ENCODE measurements around the gene SEL1L3.

The SEL1L3 gene

GRCh38 chr4:25892796-25893195, 30.0 kb upstream of the SEL1L3 start:
- no peak for DNase-seq (ENCODE audit: low read depth, low spot score)
- Histone ChIP-seq H3K27ac (ENCODE audit: low read length) (no peak overlapping the region), H3K36me3 (ENCODE audit: control insufficient read depth, insufficient read depth, low read length) (no peaks in the 10 kb centered on the region), H3K27me3 (ENCODE audit: control insufficient read depth, insufficient read depth, low read length) (no peaks in the 10 kb centered on the region), H3K4me1 (ENCODE audit: control insufficient read depth, insufficient read depth, low read length) (peaks cover 4% of the 10 kb centered on the region; the same call in 1 of the 2 replicates), H3K9me3 (ENCODE audit: control insufficient read depth, insufficient read depth, low read length) (no peaks in the 10 kb centered on the region), H3K4me3 (ENCODE audit: low read length) (no peak overlapping the region)
- WGBS (ENCODE audit: insufficient coverage, insufficient read length), result no CpG with 5 or more reads among the region's 6 CpGs

DNA sequence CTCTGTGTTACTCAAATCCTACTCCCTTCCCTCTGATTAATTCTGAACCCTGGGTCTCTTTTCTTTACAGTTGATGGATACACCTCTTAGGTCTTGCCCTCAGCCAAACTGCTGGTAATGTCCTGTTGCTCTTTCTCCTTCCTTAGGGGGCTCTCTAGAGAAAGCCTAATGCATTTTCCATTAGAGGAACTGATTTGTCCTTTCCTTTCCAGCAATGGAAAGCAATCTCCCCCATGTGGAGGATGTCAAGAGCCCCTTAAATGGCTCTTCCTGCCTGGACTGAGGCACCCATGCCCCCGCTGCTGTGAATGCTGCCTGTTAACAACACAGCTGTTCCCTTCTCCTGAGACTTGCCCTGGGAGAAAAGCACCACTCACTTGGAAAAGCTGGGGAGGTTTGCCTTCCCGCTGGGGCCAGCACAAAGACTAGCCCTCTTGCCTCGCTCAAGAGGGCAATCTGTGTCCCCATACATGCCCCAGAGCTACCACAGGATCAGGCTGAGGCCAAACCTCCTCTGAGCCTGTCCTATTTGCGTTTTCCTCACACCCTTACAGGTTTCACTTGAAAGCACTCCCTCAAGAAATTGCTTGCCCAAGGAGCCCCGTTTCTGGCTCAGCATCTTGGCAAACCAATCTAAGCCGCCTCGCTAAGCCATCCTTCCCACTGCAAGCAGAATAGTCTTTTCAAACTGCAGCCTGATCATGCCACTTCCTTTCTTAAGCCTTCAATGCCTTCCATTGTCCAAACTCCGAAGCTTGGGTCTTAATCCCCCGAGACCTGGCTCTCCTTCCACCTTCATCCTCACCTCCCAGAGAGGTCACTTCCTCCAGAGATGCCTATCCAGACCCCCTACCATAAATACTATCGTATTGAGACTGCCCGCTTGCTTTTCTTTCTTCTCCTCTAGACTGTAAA, 28.0 kb upstream of the SEL1L3 start:
- no peak for DNase-seq (ENCODE audit: low read depth, low spot score)
- no CpG with 5 or more reads among the region's 11 CpGs for WGBS (ENCODE audit: insufficient coverage, insufficient read length)
- no peaks in the 10 kb centered on the region for H3K9me3 ChIP-seq (ENCODE audit: control insufficient read depth, insufficient read depth, low read length)
- H3K36me3 ChIP-seq (ENCODE audit: control insufficient read depth, insufficient read depth, low read length), result no peaks in the 10 kb centered on the region
- H3K4me1 ChIP-seq (ENCODE audit: control insufficient read depth, insufficient read depth, low read length), result peaks cover 4% of the 10 kb centered on the region; the same call in 1 of the 2 replicates
- no peak overlapping the region for H3K27ac ChIP-seq (ENCODE audit: low read length)
- no peaks in the 10 kb centered on the region for H3K27me3 ChIP-seq (ENCODE audit: control insufficient read depth, insufficient read depth, low read length)
- H3K4me3 ChIP-seq (ENCODE audit: low read length), result no peak overlapping the region

DNA sequence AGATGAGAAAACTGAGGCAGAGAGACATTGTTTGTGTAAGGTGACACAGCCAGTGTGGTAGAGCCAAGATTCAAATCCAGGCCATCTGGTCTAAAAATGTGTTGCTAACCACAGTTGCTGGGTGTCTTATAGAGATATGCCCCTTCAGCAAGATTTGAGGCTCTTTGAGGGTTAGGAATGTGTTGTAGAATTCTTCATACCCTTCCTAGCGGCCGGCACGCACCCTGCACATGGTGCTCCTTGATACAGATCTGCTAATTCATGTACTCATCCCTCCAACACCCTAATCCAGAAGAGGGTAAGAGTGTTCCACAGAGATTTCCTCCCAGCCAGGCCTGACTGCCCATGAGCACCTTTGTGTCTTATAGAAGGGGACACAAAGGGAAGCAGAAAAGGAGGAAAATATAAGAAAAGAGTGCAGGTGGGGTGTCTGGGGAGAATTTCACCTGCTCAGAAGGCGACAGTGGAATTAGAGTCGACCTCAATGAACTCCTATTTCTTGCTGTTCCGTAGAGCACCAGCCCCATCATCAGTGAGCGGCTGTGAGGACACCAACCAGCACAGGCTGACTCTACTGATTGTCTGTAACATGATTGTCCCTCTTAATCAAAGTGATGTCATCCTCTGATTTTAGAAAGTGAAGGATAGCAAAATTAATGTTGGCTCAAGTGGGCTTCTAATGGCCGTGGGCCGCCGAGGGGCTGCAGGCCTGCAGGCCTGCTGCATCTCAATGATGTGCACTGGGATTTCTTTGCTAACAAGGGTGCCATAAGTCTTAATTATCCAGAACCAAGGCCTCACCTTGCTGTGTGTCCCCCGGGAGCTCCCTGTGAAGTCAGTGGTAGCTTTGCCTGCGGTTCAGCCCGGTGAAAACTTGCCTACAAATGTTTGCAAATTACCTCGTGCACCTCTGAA, 27.1 kb upstream of the SEL1L3 start:
- Histone ChIP-seq H3K4me3 (ENCODE audit: low read length) (no peak overlapping the region), H3K9me3 (ENCODE audit: control insufficient read depth, insufficient read depth, low read length) (no peaks in the 10 kb centered on the region), H3K27ac (ENCODE audit: low read length) (no peak overlapping the region), H3K4me1 (ENCODE audit: control insufficient read depth, insufficient read depth, low read length) (peaks cover 4% of the 10 kb centered on the region; the same call in 1 of the 2 replicates), H3K36me3 (ENCODE audit: control insufficient read depth, insufficient read depth, low read length) (no peaks in the 10 kb centered on the region), H3K27me3 (ENCODE audit: control insufficient read depth, insufficient read depth, low read length) (no peaks in the 10 kb centered on the region)
- WGBS (ENCODE audit: insufficient coverage, insufficient read length), result no CpG with 5 or more reads among the region's 14 CpGs
- DNase-seq (ENCODE audit: low read depth, low spot score), result no peak

DNA sequence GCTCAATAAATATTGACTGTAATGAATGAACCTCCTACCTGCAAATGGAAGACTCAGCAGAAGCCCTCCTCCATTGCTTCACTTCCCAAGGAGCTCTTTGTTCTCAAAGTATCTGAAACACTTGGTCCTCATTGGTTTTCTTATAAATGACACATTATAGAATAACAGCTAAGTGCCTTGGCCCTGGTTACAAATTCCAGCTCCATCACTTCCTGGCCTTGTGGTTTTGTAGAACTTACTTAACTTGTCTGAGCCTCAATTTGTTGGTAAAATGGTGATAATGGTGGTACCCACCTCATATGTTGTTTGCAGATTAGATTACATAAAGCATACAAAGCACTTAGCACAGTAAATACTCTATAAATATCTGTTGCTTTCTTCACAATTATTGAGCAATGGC, 26.0 kb upstream of the SEL1L3 start:
- no peaks in the 10 kb centered on the region for H3K27me3 ChIP-seq (ENCODE audit: control insufficient read depth, insufficient read depth, low read length)
- peaks cover 4% of the 10 kb centered on the region; the same call in 1 of the 2 replicates for H3K4me1 ChIP-seq (ENCODE audit: control insufficient read depth, insufficient read depth, low read length)
- DNase-seq (ENCODE audit: low read depth, low spot score), result no peak
- H3K36me3 ChIP-seq (ENCODE audit: control insufficient read depth, insufficient read depth, low read length), result no peaks in the 10 kb centered on the region
- H3K27ac ChIP-seq (ENCODE audit: low read length), result no peak overlapping the region
- H3K4me3 ChIP-seq (ENCODE audit: low read length), result no peak overlapping the region
- no peaks in the 10 kb centered on the region for H3K9me3 ChIP-seq (ENCODE audit: control insufficient read depth, insufficient read depth, low read length)

DNA sequence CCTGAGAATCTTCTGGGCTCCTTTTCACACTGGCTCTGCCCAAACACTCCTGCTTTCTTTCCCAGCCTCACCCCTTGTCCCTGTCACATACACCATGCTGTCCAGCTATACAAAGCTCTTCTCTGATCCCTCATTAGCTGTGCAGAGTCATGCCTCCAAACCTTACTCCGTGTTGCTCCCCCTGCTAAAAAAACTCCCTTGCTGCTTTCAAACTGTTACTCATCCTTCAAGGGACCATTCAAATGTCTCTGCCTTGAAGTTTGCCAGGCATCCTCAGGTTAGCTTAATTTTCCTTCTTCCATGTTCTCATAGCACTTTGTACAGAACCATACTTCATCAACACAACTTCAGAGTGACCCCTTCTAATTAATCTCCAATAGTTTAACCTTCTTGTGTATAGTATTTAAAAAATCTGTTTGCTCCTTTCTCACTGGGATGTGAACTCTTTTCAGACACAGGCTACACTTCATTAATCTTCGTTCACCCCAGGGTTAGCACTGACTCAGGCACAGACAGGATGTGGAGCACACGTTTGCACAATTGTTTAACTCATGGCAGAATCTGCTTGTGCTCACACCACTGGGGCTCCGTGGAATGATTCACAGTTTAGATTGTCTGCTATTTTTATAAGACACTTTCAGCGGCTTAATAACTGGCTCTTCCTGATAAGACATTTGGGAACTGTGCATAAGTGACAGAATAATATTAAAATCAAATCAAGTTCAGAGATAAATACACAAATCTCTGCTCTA, 21.4 kb upstream of the SEL1L3 start:
- Histone ChIP-seq H3K4me1 (ENCODE audit: control insufficient read depth, insufficient read depth, low read length) (no peaks in the 10 kb centered on the region), H3K9me3 (ENCODE audit: control insufficient read depth, insufficient read depth, low read length) (no peaks in the 10 kb centered on the region), H3K27ac (ENCODE audit: low read length) (no peak overlapping the region), H3K36me3 (ENCODE audit: control insufficient read depth, insufficient read depth, low read length) (no peaks in the 10 kb centered on the region), H3K4me3 (ENCODE audit: low read length) (no peak overlapping the region), H3K27me3 (ENCODE audit: control insufficient read depth, insufficient read depth, low read length) (no peaks in the 10 kb centered on the region)
- WGBS (ENCODE audit: insufficient coverage, insufficient read length), result no CpG with 5 or more reads among the region's 5 CpGs
- no peak for DNase-seq (ENCODE audit: low read depth, low spot score)

GRCh38 chr4:25883565-25883964, 20.8 kb upstream of the SEL1L3 start:
- Histone ChIP-seq H3K27ac (ENCODE audit: low read length) (no peak overlapping the region), H3K9me3 (ENCODE audit: control insufficient read depth, insufficient read depth, low read length) (no peaks in the 10 kb centered on the region), H3K36me3 (ENCODE audit: control insufficient read depth, insufficient read depth, low read length) (no peaks in the 10 kb centered on the region), H3K27me3 (ENCODE audit: control insufficient read depth, insufficient read depth, low read length) (no peaks in the 10 kb centered on the region), H3K4me1 (ENCODE audit: control insufficient read depth, insufficient read depth, low read length) (no peaks in the 10 kb centered on the region), H3K4me3 (ENCODE audit: low read length) (no peak overlapping the region)
- no CpG with 5 or more reads among the region's 2 CpGs for WGBS (ENCODE audit: insufficient coverage, insufficient read length)
- DNase-seq (ENCODE audit: low read depth, low spot score), result no peak

DNA sequence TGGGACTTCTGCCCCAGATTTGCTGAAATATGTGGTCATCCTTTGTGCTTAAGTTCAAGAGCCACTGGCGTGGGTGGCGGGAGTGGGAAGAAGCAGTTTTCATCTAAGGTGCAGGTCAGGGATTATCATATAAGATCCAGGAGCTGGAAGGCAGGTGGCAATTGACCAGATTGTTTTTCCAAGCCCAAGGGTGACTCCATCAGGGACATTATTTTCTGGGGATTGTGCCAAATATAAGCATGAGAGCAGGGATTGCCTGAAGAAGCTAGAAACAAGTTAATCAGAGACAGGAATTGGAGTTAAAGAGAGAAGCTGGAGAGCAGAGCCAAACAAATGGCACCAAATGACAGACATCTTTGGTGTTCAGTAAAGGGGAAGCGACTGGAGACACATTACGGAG, 19.4 kb upstream of the SEL1L3 start:
- Histone ChIP-seq H3K4me1 (ENCODE audit: control insufficient read depth, insufficient read depth, low read length) (no peaks in the 10 kb centered on the region), H3K4me3 (ENCODE audit: low read length) (no peak overlapping the region)
- WGBS (ENCODE audit: insufficient coverage, insufficient read length), result no CpG with 5 or more reads among the region's 4 CpGs

DNA sequence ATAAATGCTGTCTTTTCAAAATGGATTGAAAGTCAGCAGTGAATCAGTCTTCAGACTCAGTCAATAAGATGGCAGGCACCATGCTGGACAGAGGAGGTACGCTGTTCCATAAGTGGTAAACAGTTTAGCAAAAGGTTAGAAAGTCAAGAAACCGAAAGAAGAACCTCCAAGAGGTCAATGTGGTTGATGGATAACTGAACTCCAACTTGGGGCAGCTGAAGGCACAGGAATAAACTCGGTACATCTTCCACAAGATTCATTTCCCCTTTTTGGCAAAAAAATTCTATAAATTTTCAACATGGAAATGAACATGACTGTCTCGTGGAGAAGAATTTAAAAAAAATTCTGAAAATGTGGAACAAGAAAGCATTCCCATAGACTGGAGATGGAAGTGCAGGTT, 18.4 kb upstream of the SEL1L3 start:
- no peaks in the 10 kb centered on the region for H3K4me1 ChIP-seq (ENCODE audit: control insufficient read depth, insufficient read depth, low read length)
- H3K27ac ChIP-seq (ENCODE audit: low read length), result no peak overlapping the region

More for the DNA sequence above, 19.4 kb upstream of the SEL1L3 start:
- no peak for DNase-seq (ENCODE audit: low read depth, low spot score)
- Histone ChIP-seq H3K36me3 (ENCODE audit: control insufficient read depth, insufficient read depth, low read length) (no peaks in the 10 kb centered on the region), H3K27me3 (ENCODE audit: control insufficient read depth, insufficient read depth, low read length) (no peaks in the 10 kb centered on the region), H3K9me3 (ENCODE audit: control insufficient read depth, insufficient read depth, low read length) (no peaks in the 10 kb centered on the region), H3K27ac (ENCODE audit: low read length) (no peak overlapping the region)

DNA sequence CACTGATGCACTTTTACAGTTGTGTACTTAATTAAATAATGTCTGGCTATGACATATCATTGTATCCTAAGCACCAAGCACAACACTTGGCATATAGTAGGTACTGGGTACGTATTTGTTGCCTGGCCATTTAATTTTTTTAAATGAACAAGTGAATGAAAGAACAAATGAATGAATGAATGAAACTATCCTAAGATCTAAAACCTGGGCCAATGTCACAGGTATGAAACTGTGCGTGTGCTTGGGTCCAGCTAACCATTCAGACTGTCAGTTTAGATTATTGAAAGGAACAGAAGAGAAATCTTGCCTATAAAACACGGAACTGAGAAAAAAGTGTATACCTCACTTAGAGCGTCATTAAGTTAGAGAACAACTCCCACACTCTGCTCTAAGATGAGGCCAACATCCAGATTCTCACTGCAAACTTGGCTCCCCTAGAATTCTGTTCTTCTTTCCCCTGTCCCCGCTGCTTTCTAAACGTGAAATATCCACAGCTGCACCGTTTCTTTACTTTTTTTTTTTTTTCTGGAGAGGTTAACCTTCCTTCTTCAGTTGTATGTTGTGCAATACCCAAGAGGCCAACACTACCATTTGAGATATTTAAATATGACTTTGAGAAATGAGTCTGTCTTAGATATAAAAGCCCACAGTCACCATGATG, 17.3 kb upstream of the SEL1L3 start:
- no peaks in the 10 kb centered on the region for H3K9me3 ChIP-seq (ENCODE audit: control insufficient read depth, insufficient read depth, low read length)
- no peak for DNase-seq (ENCODE audit: low read depth, low spot score)
- H3K36me3 ChIP-seq (ENCODE audit: control insufficient read depth, insufficient read depth, low read length), result no peaks in the 10 kb centered on the region
- H3K27ac ChIP-seq (ENCODE audit: low read length), result no peak overlapping the region
- no peak overlapping the region for H3K4me3 ChIP-seq (ENCODE audit: low read length)
- WGBS (ENCODE audit: insufficient coverage, insufficient read length), result no CpG with 5 or more reads among the region's 7 CpGs
- H3K27me3 ChIP-seq (ENCODE audit: control insufficient read depth, insufficient read depth, low read length), result no peaks in the 10 kb centered on the region
- H3K4me1 ChIP-seq (ENCODE audit: control insufficient read depth, insufficient read depth, low read length), result no peaks in the 10 kb centered on the region

More for the DNA sequence above, 18.4 kb upstream of the SEL1L3 start:
- WGBS (ENCODE audit: insufficient coverage, insufficient read length), result no CpG with 5 or more reads among the region's 4 CpGs
- no peaks in the 10 kb centered on the region for H3K27me3 ChIP-seq (ENCODE audit: control insufficient read depth, insufficient read depth, low read length)
- no peaks in the 10 kb centered on the region for H3K9me3 ChIP-seq (ENCODE audit: control insufficient read depth, insufficient read depth, low read length)
- H3K36me3 ChIP-seq (ENCODE audit: control insufficient read depth, insufficient read depth, low read length), result no peaks in the 10 kb centered on the region
- no peak for DNase-seq (ENCODE audit: low read depth, low spot score)
- H3K4me3 ChIP-seq (ENCODE audit: low read length), result no peak overlapping the region
